IgD-negative memory B cell (primary cell): ENCODE measurements around the gene TNF. TPM values are rescaled to one million over a fixed set of nuclear protein-coding genes. Genes with fewer than 3 reads are reported as not detected.
A peak's percentile ranks its signal among the peaks of the same experiment; 100 is the strongest.

Experiments
- H3K27ac Mint-ChIP-seq, 3 donors: one replicate each; pipeline ENCODE4 v1.8.0; 2020 to 2022; ENCODE audit warnings: mild to moderate bottlenecking in 3 of 3, mixed read lengths in 3 of 3, moderate library complexity in 1 of 3
- H3K27me3 Mint-ChIP-seq: one replicate; pipeline ENCODE4 v1.8.0; 2021; ENCODE audit warnings: mixed read lengths
- H3K36me3 Mint-ChIP-seq: one replicate; pipeline ENCODE4 v1.8.0; 2020; ENCODE audit warnings: mild to moderate bottlenecking, mixed read lengths
- H3K4me1 Mint-ChIP-seq, 3 donors: one replicate each; pipeline ENCODE4 v1.8.0; 2020 to 2022; ENCODE audit warnings: mixed read lengths in 3 of 3, mild to moderate bottlenecking in 1 of 3
- H3K4me3 Mint-ChIP-seq, 4 donors: one replicate each; pipeline ENCODE4 v1.8.0; 2020 to 2022; ENCODE audit warnings: mild to moderate bottlenecking in 4 of 4, mixed read lengths in 4 of 4, moderate library complexity in 3 of 4
- H3K9me3 Mint-ChIP-seq, 3 donors: one replicate each; pipeline ENCODE4 v1.8.0; 2020 to 2021; ENCODE audit warnings: mixed read lengths in 3 of 3, mild to moderate bottlenecking in 1 of 3
- polyA plus RNA-seq: library from polyadenylated mRNA; unstranded; fragments of 300-500 nt; fragmentation: Illumina TruSeq; gene quantifications from one replicate; pipeline ENCODE4 v1.2.3, GENCODE V29; 2021

TNF gene
- polyA plus RNA-seq, 1 donor from 2014 or later = 6.4 TPM

- peaks cover 1% of the 10 kb centered on the region for H3K27me3 Mint-ChIP-seq
- peaks cover 3% of the 10 kb centered on the region for H3K36me3 Mint-ChIP-seq
- H3K4me1 Mint-ChIP-seq = peaks cover 34 to 78% (median 74%) of the 10 kb centered on the region in 3 donors
- H3K9me3 Mint-ChIP-seq = no peaks in the 10 kb centered on the region
- H3K27ac Mint-ChIP-seq = peak overlapping the region; percentile 92 to 100 (median 98)
- peak overlapping the region; percentile 93 to 99 (median 97) for H3K4me3 Mint-ChIP-seq
Observed at GRCh38 chr6:31574106-31575061, 981 bp upstream of the TNF start.

DNA sequence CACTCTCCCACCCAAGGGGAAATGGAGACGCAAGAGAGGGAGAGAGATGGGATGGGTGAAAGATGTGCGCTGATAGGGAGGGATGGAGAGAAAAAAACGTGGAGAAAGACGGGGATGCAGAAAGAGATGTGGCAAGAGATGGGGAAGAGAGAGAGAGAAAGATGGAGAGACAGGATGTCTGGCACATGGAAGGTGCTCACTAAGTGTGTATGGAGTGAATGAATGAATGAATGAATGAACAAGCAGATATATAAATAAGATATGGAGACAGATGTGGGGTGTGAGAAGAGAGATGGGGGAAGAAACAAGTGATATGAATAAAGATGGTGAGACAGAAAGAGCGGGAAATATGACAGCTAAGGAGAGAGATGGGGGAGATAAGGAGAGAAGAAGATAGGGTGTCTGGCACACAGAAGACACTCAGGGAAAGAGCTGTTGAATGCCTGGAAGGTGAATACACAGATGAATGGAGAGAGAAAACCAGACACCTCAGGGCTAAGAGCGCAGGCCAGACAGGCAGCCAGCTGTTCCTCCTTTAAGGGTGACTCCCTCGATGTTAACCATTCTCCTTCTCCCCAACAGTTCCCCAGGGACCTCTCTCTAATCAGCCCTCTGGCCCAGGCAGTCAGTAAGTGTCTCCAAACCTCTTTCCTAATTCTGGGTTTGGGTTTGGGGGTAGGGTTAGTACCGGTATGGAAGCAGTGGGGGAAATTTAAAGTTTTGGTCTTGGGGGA is 754 bp downstream of the TNF start:
- peaks cover 30 to 69% (median 67%) of the 10 kb centered on the region in 3 donors for H3K4me1 Mint-ChIP-seq
- peak overlapping the region; percentile 92 to 98 (median 95) for H3K27ac Mint-ChIP-seq
- H3K36me3 Mint-ChIP-seq = peaks cover 9% of the 10 kb centered on the region
- H3K4me3 Mint-ChIP-seq = peak overlapping the region; percentile 93 to 99 (median 97)
- H3K27me3 Mint-ChIP-seq = peaks cover 1% of the 10 kb centered on the region
- no peaks in the 10 kb centered on the region for H3K9me3 Mint-ChIP-seq

DNA sequence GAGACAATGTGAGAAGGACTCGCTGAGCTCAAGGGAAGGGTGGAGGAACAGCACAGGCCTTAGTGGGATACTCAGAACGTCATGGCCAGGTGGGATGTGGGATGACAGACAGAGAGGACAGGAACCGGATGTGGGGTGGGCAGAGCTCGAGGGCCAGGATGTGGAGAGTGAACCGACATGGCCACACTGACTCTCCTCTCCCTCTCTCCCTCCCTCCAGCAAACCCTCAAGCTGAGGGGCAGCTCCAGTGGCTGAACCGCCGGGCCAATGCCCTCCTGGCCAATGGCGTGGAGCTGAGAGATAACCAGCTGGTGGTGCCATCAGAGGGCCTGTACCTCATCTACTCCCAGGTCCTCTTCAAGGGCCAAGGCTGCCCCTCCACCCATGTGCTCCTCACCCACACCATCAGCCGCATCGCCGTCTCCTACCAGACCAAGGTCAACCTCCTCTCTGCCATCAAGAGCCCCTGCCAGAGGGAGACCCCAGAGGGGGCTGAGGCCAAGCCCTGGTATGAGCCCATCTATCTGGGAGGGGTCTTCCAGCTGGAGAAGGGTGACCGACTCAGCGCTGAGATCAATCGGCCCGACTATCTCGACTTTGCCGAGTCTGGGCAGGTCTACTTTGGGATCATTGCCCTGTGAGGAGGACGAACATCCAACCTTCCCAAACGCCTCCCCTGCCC is 1.7 kb downstream of the TNF start:
- H3K4me3 Mint-ChIP-seq = peak overlapping the region; percentile 93 to 99 (median 97)
- no peaks in the 10 kb centered on the region for H3K9me3 Mint-ChIP-seq
- peaks cover 10% of the 10 kb centered on the region for H3K36me3 Mint-ChIP-seq
- H3K4me1 Mint-ChIP-seq = peaks cover 35 to 60% (median 60%) of the 10 kb centered on the region in 3 donors
- H3K27ac Mint-ChIP-seq = peak overlapping the region; percentile 92 to 98 (median 95)
- H3K27me3 Mint-ChIP-seq = peaks cover 1% of the 10 kb centered on the region

DNA sequence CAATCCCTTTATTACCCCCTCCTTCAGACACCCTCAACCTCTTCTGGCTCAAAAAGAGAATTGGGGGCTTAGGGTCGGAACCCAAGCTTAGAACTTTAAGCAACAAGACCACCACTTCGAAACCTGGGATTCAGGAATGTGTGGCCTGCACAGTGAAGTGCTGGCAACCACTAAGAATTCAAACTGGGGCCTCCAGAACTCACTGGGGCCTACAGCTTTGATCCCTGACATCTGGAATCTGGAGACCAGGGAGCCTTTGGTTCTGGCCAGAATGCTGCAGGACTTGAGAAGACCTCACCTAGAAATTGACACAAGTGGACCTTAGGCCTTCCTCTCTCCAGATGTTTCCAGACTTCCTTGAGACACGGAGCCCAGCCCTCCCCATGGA is 2.2 kb downstream of the TNF start:
- peaks cover 37 to 60% (median 57%) of the 10 kb centered on the region in 3 donors for H3K4me1 Mint-ChIP-seq
- peak overlapping the region; percentile 92 to 95 (median 93) for H3K27ac Mint-ChIP-seq
- peaks cover 1% of the 10 kb centered on the region for H3K27me3 Mint-ChIP-seq
- H3K9me3 Mint-ChIP-seq = no peaks in the 10 kb centered on the region
- H3K36me3 Mint-ChIP-seq = peaks cover 10% of the 10 kb centered on the region
- H3K4me3 Mint-ChIP-seq = peak overlapping the region; percentile 93 to 99 (median 97)

GRCh38 chr6:31578184-31579118 is 3.1 kb downstream of the TNF start:
- H3K36me3 Mint-ChIP-seq = peaks cover 10% of the 10 kb centered on the region
- peak overlapping the region; percentile 90 to 100 (median 96) for H3K27ac Mint-ChIP-seq
- H3K4me3 Mint-ChIP-seq = peak overlapping the region; percentile 93 to 100 (median 98)
- H3K4me1 Mint-ChIP-seq = peaks cover 41 to 57% (median 55%) of the 10 kb centered on the region in 3 donors
- H3K9me3 Mint-ChIP-seq = no peaks in the 10 kb centered on the region
- H3K27me3 Mint-ChIP-seq = peaks cover 1% of the 10 kb centered on the region

DNA sequence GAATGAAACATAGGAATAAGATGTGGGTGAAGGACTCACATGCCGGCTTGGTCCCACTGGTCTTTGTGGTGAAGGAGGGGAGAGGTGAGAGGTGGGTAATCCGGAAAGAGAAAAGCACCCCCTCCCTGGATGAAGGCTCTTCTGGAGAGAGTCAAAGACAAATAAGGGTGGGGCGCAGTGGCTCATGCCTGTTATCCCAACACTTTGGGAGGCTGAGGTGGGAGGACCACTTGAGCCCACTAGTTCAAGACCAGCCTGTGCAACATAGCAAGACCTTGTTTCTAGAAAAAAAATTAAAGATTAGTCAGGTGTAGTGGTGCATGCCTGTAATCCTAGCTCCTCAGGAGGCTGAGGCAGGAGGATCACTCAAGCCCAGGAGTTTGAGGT is 3.7 kb downstream of the TNF start:
- Mint-ChIP-seq H3K36me3 (peaks cover 10% of the 10 kb centered on the region), H3K4me3 (peak overlapping the region; percentile 93 to 100 (median 98))

GRCh38 chr6:31579546-31580437 is 4.4 kb downstream of the TNF start:
- no peaks in the 10 kb centered on the region for H3K27me3 Mint-ChIP-seq
- peaks cover 10% of the 10 kb centered on the region for H3K36me3 Mint-ChIP-seq
- H3K27ac Mint-ChIP-seq = peak overlapping the region; percentile 96 to 100 (median 99)
- H3K4me1 Mint-ChIP-seq = peaks cover 40 to 55% (median 52%) of the 10 kb centered on the region in 3 donors
- H3K9me3 Mint-ChIP-seq = no peaks in the 10 kb centered on the region
- peak overlapping the region; percentile 93 to 100 (median 98) for H3K4me3 Mint-ChIP-seq

More for the DNA sequence above, 3.7 kb downstream of the TNF start:
- H3K27ac Mint-ChIP-seq = peak overlapping the region; percentile 90 to 100 (median 96)
- H3K27me3 Mint-ChIP-seq = peaks cover 1% of the 10 kb centered on the region
- peaks cover 40 to 56% (median 52%) of the 10 kb centered on the region in 3 donors for H3K4me1 Mint-ChIP-seq
- H3K9me3 Mint-ChIP-seq = no peaks in the 10 kb centered on the region

GRCh38 chr6:31580438-31580740 is 5.0 kb downstream of the TNF start:
- peak overlapping the region; percentile 93 to 100 (median 98) for H3K4me3 Mint-ChIP-seq
- peaks cover 39 to 54% (median 50%) of the 10 kb centered on the region in 3 donors for H3K4me1 Mint-ChIP-seq
- no peaks in the 10 kb centered on the region for H3K27me3 Mint-ChIP-seq
- H3K36me3 Mint-ChIP-seq = peaks cover 10% of the 10 kb centered on the region
- peak overlapping the region; percentile 96 to 100 (median 99) for H3K27ac Mint-ChIP-seq
- H3K9me3 Mint-ChIP-seq = no peaks in the 10 kb centered on the region

GRCh38 chr6:31580807-31581433 is 5.6 kb downstream of the TNF start:
- peaks cover 10% of the 10 kb centered on the region for H3K36me3 Mint-ChIP-seq
- peak overlapping the region; percentile 96 to 100 (median 99) for H3K27ac Mint-ChIP-seq
- H3K9me3 Mint-ChIP-seq = no peaks in the 10 kb centered on the region
- peaks cover 41 to 55% (median 52%) of the 10 kb centered on the region in 3 donors for H3K4me1 Mint-ChIP-seq
- H3K27me3 Mint-ChIP-seq = no peaks in the 10 kb centered on the region
- peak overlapping the region; percentile 93 to 100 (median 98) for H3K4me3 Mint-ChIP-seq

DNA sequence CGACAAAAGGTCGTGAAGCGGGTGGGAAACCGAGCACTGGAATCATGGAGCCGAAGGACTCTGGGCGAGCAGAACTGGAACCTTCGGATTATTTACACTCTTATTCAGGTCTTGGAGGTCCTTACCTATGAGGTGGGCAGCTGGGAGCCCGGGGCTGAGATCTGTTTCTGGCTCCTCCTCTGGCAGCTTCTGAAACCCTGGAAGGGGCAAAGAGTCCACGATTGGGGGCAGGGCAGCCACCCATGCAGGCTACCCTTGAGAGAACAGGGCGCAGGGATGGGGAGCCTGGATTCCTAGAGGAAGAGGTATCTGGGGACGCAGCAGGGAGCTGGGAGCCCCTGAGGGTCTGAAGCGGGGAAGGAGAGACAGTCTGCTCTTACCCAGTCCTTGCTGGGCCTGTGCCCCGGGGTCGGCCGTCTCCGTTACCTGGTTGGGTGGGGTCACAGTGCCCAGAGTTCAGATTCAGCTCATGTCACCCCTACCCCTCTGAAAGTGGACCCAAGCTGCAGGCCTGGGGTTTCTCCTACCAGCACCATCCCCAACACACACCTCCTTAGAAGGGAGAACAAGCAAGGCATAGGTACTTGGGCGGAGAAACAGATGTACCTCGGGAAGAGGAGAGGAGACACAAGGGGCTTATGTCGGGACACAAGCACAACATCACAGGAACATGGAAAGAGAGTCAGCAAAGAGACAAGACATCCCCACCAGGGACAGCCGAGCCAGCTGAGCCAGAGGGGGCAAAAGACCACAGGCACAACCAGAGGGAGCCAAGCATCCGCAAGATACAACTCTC is 6.3 kb downstream of the TNF start:
- Mint-ChIP-seq H3K27ac (peak overlapping the region; percentile 96 to 100 (median 99)), H3K27me3 (no peaks in the 10 kb centered on the region), H3K4me3 (peak overlapping the region; percentile 93 to 100 (median 98)), H3K9me3 (no peaks in the 10 kb centered on the region), H3K4me1 (peaks cover 47 to 57% (median 56%) of the 10 kb centered on the region in 3 donors), H3K36me3 (peaks cover 7% of the 10 kb centered on the region)

DNA sequence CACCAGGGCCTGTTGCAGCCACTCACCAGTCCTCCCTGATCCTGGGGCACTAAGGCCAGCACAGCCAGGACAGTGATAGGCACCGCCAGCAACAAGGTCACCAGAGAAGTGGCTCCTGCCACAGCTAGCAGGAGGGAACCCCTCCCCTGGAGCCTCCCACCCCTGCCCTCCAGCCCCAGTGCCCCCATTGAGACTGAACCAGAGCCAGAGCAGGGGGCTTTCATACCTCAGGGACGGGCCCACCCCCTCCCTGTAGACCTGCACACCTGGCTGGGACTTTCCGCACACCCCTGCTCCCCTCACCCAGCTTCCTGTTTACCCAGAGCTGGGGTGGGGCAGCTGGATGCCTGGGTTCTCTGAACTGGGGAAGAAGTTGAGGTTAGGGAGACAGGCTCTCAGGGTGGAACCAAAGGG is 6.9 kb downstream of the TNF start, which contains the start of gene LTB:
Gene LTB (minus strand): TSS at position 195 of the 414 bp plus-strand sequence. CDS start 7 bp downstream, at position 188.
- peaks cover 2% of the 10 kb centered on the region for H3K27me3 Mint-ChIP-seq
- peak within 1 kb of the TSS; percentile 96 to 100 (median 99) for H3K27ac Mint-ChIP-seq
- peaks cover 53 to 58% (median 57%) of the 10 kb centered on the region in 3 donors for H3K4me1 Mint-ChIP-seq
- H3K4me3 Mint-ChIP-seq = peak within 1 kb of the TSS; percentile 93 to 100 (median 98)
- no peaks in the 10 kb centered on the region for H3K9me3 Mint-ChIP-seq
- peaks cover 7% of the 10 kb centered on the region for H3K36me3 Mint-ChIP-seq

- peak overlapping the region; percentile 32 to 93 (median 68) for H3K4me3 Mint-ChIP-seq
- peaks cover 2% of the 10 kb centered on the region for H3K27me3 Mint-ChIP-seq
- H3K36me3 Mint-ChIP-seq = peaks cover 6% of the 10 kb centered on the region
- peak overlapping the region; percentile 95 to 96 (median 96) for H3K27ac Mint-ChIP-seq
- H3K4me1 Mint-ChIP-seq = peaks cover 51 to 56% (median 52%) of the 10 kb centered on the region in 3 donors
- no peaks in the 10 kb centered on the region for H3K9me3 Mint-ChIP-seq
Observed at GRCh38 chr6:31585491-31585890, 10.1 kb downstream of the TNF start.
